ENCODE measurements around the gene LRRC4C.

DNA sequence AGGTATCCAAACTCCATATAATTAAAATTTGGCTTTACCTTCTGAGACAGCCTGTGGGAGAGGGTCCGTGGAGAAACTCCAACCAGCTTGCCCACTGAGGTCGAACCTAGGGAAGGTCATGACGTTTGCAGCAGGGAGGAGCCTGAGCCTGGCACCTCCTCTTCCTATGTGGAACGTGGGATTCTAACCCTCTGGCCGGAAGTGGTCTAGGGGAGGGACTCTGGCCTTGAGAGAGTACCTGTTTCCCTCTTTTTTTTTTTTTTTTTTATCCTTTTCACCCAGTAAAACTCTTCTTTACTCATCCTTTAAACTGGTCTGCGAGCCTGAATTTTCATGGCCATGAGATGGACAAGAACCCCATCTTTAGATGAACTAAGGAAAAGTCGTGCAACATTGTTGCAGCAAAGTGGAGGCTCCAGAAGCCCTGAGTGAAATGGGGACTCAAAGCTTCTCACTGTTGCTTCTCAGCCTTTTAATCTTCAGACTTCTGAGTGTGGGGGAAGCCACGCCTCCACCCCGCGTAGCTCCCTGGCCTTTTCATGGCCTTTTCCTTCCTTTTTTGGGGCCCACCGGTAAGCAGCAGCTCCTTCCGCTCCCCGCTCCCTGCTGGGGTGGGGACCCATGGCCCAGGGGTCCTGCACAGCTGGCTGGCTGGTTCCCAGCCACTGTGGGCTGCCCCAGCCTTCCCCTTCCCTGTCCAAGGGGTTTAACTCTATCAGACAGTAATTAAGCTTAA lies 1359.9 kb downstream of the LRRC4C start:
- TF ChIP-seq, protein P1, sequence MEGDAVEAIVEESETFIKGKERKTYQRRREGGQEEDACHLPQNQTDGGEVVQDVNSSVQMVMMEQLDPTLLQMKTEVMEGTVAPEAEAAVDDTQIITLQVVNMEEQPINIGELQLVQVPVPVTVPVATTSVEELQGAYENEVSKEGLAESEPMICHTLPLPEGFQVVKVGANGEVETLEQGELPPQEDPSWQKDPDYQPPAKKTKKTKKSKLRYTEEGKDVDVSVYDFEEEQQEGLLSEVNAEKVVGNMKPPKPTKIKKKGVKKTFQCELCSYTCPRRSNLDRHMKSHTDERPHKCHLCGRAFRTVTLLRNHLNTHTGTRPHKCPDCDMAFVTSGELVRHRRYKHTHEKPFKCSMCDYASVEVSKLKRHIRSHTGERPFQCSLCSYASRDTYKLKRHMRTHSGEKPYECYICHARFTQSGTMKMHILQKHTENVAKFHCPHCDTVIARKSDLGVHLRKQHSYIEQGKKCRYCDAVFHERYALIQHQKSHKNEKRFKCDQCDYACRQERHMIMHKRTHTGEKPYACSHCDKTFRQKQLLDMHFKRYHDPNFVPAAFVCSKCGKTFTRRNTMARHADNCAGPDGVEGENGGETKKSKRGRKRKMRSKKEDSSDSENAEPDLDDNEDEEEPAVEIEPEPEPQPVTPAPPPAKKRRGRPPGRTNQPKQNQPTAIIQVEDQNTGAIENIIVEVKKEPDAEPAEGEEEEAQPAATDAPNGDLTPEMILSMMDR (conservative IDR thresholded peaks at IDR 0.05 in 1 of 2, IDR thresholded peaks at IDR 0.05 in 1 of 2; ENCODE audit: low read depth in 1 of 2, low read length in 2 of 2) = no peak
- TF ChIP-seq EZH2 (IDR thresholded peaks at IDR 0.05; ENCODE audit: low read length, missing control alignments) = no peak

All from fibroblast of lung (primary cell).